GM23338 (cell line): ENCODE measurements around the gene FKBP6. TPM values are rescaled to one million over a fixed set of nuclear protein-coding genes. Genes with fewer than 3 reads are reported as not detected.

Experiments
- ATAC-seq: fragments of 200-7000 bp; cut with Tn5 transposase; 3 replicates; pipeline ENCODE4 v1.9.1; 2020
- DNase-seq: peaks from one replicate; pipeline ENCODE4 v3.0.0-alpha.2; 2015; ENCODE audit warnings: low spot score
- H2AFZ ChIP-seq: fragments of 200-600 bp; sonication (generic); 2 replicates; pipeline ENCODE4 v1.8.0; 2016; ENCODE audit warnings: antibody characterized with exemption, mild to moderate bottlenecking, moderate library complexity
- H3F3A ChIP-seq: fragments of 200-600 bp; sonication (generic); replicated peaks from 2 replicates; pipeline ENCODE4 v1.8.0; 2017; ENCODE audit warnings: antibody characterized with exemption, mixed run types, low read depth
- H3K27ac ChIP-seq: fragments of 200-600 bp; sonication (generic); 2 replicates; pipeline ENCODE4 v1.6.1; 2016; ENCODE audit warnings: low read depth
- H3K27me3 ChIP-seq: fragments of 200-600 bp; sonication (generic); 2 replicates; pipeline ENCODE4 v1.8.0; 2016; ENCODE audit warnings: mild to moderate bottlenecking, mixed run types, moderate library complexity; ENCODE audit not compliant: insufficient read depth
- H3K36me3 ChIP-seq: fragments of 200-600 bp; sonication (generic); 2 replicates; pipeline ENCODE4 v1.8.0; 2016; ENCODE audit warnings: mild to moderate bottlenecking; ENCODE audit not compliant: insufficient read depth
- H3K4me1 ChIP-seq: fragments of 200-600 bp; sonication (generic); 2 replicates; pipeline ENCODE4 v1.8.0; 2016; ENCODE audit warnings: mild to moderate bottlenecking, moderate library complexity; ENCODE audit not compliant: insufficient read depth
- H3K4me2 ChIP-seq: fragments of 200-600 bp; sonication (generic); 2 replicates; pipeline ENCODE4 v1.7.1; 2017; ENCODE audit warnings: mixed run types
- H3K4me3 ChIP-seq: fragments of 200-600 bp; sonication (generic); 2 replicates; pipeline ENCODE4 v1.6.1; 2016; ENCODE audit warnings: mixed run types
- H3K79me2 ChIP-seq: fragments of 200-600 bp; sonication (generic); replicated peaks from 2 replicates; pipeline ENCODE4 v1.8.0; 2017; ENCODE audit warnings: mild to moderate bottlenecking; ENCODE audit not compliant: insufficient read depth
- H3K9me2 ChIP-seq: fragments of 200-600 bp; sonication (generic); 2 replicates; pipeline ENCODE4 v1.8.0; 2017; ENCODE audit not compliant: insufficient read depth
- H4K20me1 ChIP-seq: fragments of 200-600 bp; sonication (generic); replicated peaks from 2 replicates; pipeline ENCODE4 v1.8.0; 2017; ENCODE audit warnings: mild to moderate bottlenecking; ENCODE audit not compliant: insufficient read depth
- H3K27ac Mint-ChIP-seq: 2 replicates; pipeline ENCODE4 v1.8.0; 2020; ENCODE audit warnings: inconsistent platforms, mild to moderate bottlenecking, moderate library complexity, mixed read lengths
- H3K27me3 Mint-ChIP-seq: 3 replicates; pipeline ENCODE4 v1.8.0; 2022; ENCODE audit warnings: low read depth, mild to moderate bottlenecking, moderate library complexity, mixed read lengths, inconsistent platforms; ENCODE audit not compliant: insufficient read depth, poor library complexity
- H3K36me3 Mint-ChIP-seq: 3 replicates; pipeline ENCODE4 v1.8.0; 2021; ENCODE audit warnings: low read depth, mild to moderate bottlenecking, inconsistent platforms, moderate library complexity, mixed read lengths
- H3K4me1 Mint-ChIP-seq: 3 replicates; pipeline ENCODE4 v1.8.0; 2020; ENCODE audit warnings: mild to moderate bottlenecking, inconsistent platforms, mixed read lengths
- H3K4me3 Mint-ChIP-seq: 3 replicates; pipeline ENCODE4 v1.8.0; 2021; ENCODE audit warnings: moderate library complexity, mild to moderate bottlenecking, inconsistent platforms, mixed read lengths
- H3K9me3 Mint-ChIP-seq: 3 replicates; pipeline ENCODE4 v1.8.0; 2020; ENCODE audit warnings: moderate library complexity, mild to moderate bottlenecking, inconsistent platforms, mixed read lengths
- CREB1 ChIP-seq: fragments of 250-450 bp; sonication (Bioruptor Pico); IDR thresholded peaks from 2 replicates; pipeline ENCODE4 v1.5.0; 2020; ENCODE audit warnings: low read depth, mild to moderate bottlenecking, moderate library complexity
- CTCF ChIP-seq, 2 experiments: fragments of 200-600 bp in 1 of 2; sonication (generic) in 1 of 2; conservative IDR thresholded peaks; 2 replicates each; pipeline versions ENCODE4 v1.5.1 to v1.6.1; 2016 to 2017; ENCODE audit warnings: antibody characterized with exemption in 2 of 2, low read depth in 2 of 2, mild to moderate bottlenecking in 2 of 2, moderate library complexity in 1 of 2
- ETS1 ChIP-seq: IDR thresholded peaks from 2 replicates; pipeline ENCODE4 v1.6.1; 2016; ENCODE audit warnings: antibody characterized with exemption
- EZH2phosphoT487 ChIP-seq: fragments of 200-600 bp; sonication (generic); IDR thresholded peaks from one replicate; pipeline ENCODE4 v1.8.1; 2018; ENCODE audit warnings: antibody characterized with exemption; ENCODE audit not compliant: unreplicated experiment
- JUNB ChIP-seq: IDR thresholded peaks from one replicate; pipeline ENCODE4 v1.6.1; 2016; ENCODE audit warnings: antibody characterized with exemption; ENCODE audit not compliant: unreplicated experiment
- NANOG ChIP-seq: IDR thresholded peaks from 2 replicates; pipeline ENCODE4 v1.6.1; 2016; ENCODE audit warnings: antibody characterized with exemption, borderline replicate concordance
- POLR2AphosphoS5 ChIP-seq: IDR thresholded peaks from 2 replicates; pipeline ENCODE4 v1.6.1; 2016; ENCODE audit warnings: antibody characterized with exemption, low read depth
- REST ChIP-seq: IDR thresholded peaks from one replicate; pipeline ENCODE4 v1.6.1; 2018; ENCODE audit warnings: antibody characterized with exemption; ENCODE audit not compliant: unreplicated experiment
- STAT1 ChIP-seq: IDR thresholded peaks from one replicate; pipeline ENCODE4 v1.6.1; 2016; ENCODE audit warnings: antibody characterized with exemption; ENCODE audit not compliant: unreplicated experiment
- ZNF114 ChIP-seq: fragments of 250-450 bp; sonication (Bioruptor Pico); IDR thresholded peaks from 2 replicates; pipeline ENCODE4 v1.5.0; 2020; ENCODE audit warnings: mild to moderate bottlenecking, moderate library complexity
- polyA plus RNA-seq: library from polyadenylated mRNA; unstranded; fragments of >200 nt; fragmentation: Nextera tagmentation; extraction: Ambion mirVana; gene quantifications from 2 replicates; pipeline ENCODE4 v1.2.1, GENCODE V29; 2016
- total RNA-seq: library from RNA; depleted of rRNA; stranded (reverse); fragments of >200 nt; shearing (Covaris generic); gene quantifications from 2 replicates; pipeline ENCODE4 v1.2.3, GENCODE V29; 2014

FKBP6 gene
- total and polyA plus RNA-seq, 2 experiments from 2014 or later = 0.15 TPM; not detected in 1

GRCh38 chr7:73354196-73354595 lies 26.2 kb downstream of the FKBP6 start (continued):
- TF ChIP-seq REST (no peak), CTCF (conservative IDR thresholded peaks at IDR 0.05; ENCODE audit: low read depth in 2 of 2) (no peak), JUNB (no peak)

- Mint-ChIP-seq H3K4me3 (no peak overlapping the region), H3K27me3 (peaks cover 7% of the 10 kb centered on the region), H3K9me3 (peaks cover 8% of the 10 kb centered on the region), H3K36me3 (peaks cover 3% of the 10 kb centered on the region; the same call in 2 of the 3 replicates), H3K4me1 (peaks cover 14% of the 10 kb centered on the region), H3K27ac (no peak overlapping the region)
- no peak overlapping the region for H3K4me3 ChIP-seq
- no peaks in the 10 kb centered on the region for H3K27me3 ChIP-seq
- H4K20me1 ChIP-seq = no peaks in the 10 kb centered on the region
- no peaks in the 10 kb centered on the region for H3K4me1 ChIP-seq
- H3K9me2 ChIP-seq = no peaks in the 10 kb centered on the region
- ATAC-seq = no peak; the same call in 2 of the 3 replicates
- no peaks in the 10 kb centered on the region for H3K79me2 ChIP-seq
- no peaks in the 10 kb centered on the region for H3K36me3 ChIP-seq
- TF ChIP-seq JUNB = no peak
- no peak for TF ChIP-seq EZH2phosphoT487
- TF ChIP-seq POLR2AphosphoS5 = no peak
- H2AFZ ChIP-seq = peak overlapping the region; percentile 81; the same call in 1 of the 2 replicates
- no peak overlapping the region for H3K4me2 ChIP-seq
- no peak overlapping the region for H3K27ac ChIP-seq
- DNase-seq = no peak
- no peaks in the 10 kb centered on the region for H3F3A ChIP-seq
Measured at GRCh38 chr7:73354821-73355220, 26.9 kb downstream of the FKBP6 start.

- Histone ChIP-seq H3K27ac (no peak overlapping the region), H3K36me3 (no peaks in the 10 kb centered on the region), H3K4me1 (no peaks in the 10 kb centered on the region), H3K4me2 (no peak overlapping the region), H3K27me3 (no peaks in the 10 kb centered on the region), H3F3A (no peaks in the 10 kb centered on the region), H3K9me2 (no peaks in the 10 kb centered on the region), H3K79me2 (no peaks in the 10 kb centered on the region), H3K4me3 (no peak overlapping the region), H2AFZ (no peak overlapping the region), H4K20me1 (no peaks in the 10 kb centered on the region)
- ATAC-seq (no peak), DNase-seq (no peak)
- no peak overlapping the region for H3K27ac Mint-ChIP-seq
- H3K9me3 Mint-ChIP-seq = peaks cover 8% of the 10 kb centered on the region
- H3K4me3 Mint-ChIP-seq = no peak overlapping the region
- peaks cover 6% of the 10 kb centered on the region for H3K27me3 Mint-ChIP-seq
- peaks cover 3% of the 10 kb centered on the region; the same call in 2 of the 3 replicates for H3K36me3 Mint-ChIP-seq
- peaks cover 14% of the 10 kb centered on the region for H3K4me1 Mint-ChIP-seq
- no peak for TF ChIP-seq ZNF114 (CRISPR knock-in tag)
- no peak for TF ChIP-seq NANOG
- TF ChIP-seq ETS1 = no peak
- TF ChIP-seq CTCF (conservative IDR thresholded peaks at IDR 0.05; ENCODE audit: low read depth in 2 of 2) = no peak
- TF ChIP-seq EZH2phosphoT487 = no peak
- no peak for TF ChIP-seq STAT1
- no peak for TF ChIP-seq CREB1 (CRISPR knock-in tag)
- TF ChIP-seq POLR2AphosphoS5 = no peak
Measured at GRCh38 chr7:73356159-73356558, 28.2 kb downstream of the FKBP6 start.
